ENCODE measurements around the gene DGKG. TPM values are rescaled to one million over a fixed set of nuclear protein-coding genes. Genes with fewer than 3 reads are reported as not detected.

DGKG gene
- total and polyA plus RNA-seq, 3 experiments from 2014 or later = 0.04 to 0.20 TPM; not detected in 1

DNA sequence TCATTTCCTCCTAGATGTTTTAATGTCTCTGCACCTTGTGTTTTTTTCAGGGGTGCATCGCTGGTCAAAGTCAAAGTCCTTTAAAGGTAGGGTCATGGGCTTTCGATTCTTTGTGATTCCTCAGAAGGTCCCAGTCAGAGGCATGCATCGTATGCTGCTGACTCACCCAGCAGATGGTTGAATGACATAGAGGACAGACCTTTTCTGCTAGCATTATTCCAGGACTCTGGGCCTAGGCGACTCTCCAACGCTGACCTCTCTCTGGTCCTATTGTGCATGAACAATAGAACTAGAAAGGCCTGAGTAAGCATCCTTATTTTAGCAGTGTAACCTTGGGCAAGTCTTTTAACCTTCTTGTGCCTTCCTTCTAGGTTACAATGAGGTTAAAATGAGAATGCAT lies 75.9 kb downstream of the DGKG start:
- H3K4me3 Mint-ChIP-seq = no peak overlapping the region
- Histone ChIP-seq H3K27me3 (ENCODE audit: insufficient read depth, low read length, poor library complexity, severe bottlenecking) (no peaks in the 10 kb centered on the region), H3K4me3 (ENCODE audit: low read length) (no peak overlapping the region), H3K4me1 (ENCODE audit: insufficient read depth, low read length) (no peaks in the 10 kb centered on the region), H3K9me3 (ENCODE audit: low read length) (no peaks in the 10 kb centered on the region), H3K36me3 (ENCODE audit: insufficient read depth, low read length) (no peaks in the 10 kb centered on the region), H3K27ac (ENCODE audit: low read depth, low read length) (no peak overlapping the region)
- H3K36me3 Mint-ChIP-seq = no peaks in the 10 kb centered on the region
- H3K9me3 Mint-ChIP-seq = no peaks in the 10 kb centered on the region
- no peaks in the 10 kb centered on the region for H3K4me1 Mint-ChIP-seq
- peaks cover 11 to 29% of the 10 kb centered on the region in 2 donors for H3K27me3 Mint-ChIP-seq
- POLR2A ChIA-PET = no interaction called here
- CTCF ChIA-PET = no interaction called here
- no peak for DNase-seq
- H3K27ac Mint-ChIP-seq = no peak overlapping the region

DNA sequence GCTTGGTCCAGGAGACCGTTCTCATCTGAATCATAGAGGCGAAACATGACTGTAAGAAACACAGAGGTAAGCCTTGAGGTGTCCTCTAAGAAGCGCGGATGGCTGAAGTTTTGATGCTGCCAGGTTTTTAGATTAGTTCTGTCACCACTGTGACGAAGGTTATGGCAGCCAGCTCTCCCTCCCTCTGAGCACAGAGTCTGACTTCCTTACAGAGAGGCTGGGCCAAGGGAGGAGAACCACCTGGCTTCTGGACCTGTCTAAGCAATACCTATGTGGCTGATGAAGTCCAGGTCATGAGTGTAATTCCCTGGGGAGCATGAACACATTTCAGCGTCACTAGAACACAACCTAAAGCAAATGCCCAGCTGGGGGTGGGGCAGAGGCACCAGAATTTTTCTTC lies 77.4 kb downstream of the DGKG start:
- ChIA-PET POLR2A (no interaction called here), CTCF (no interaction called here)
- H3K4me1 ChIP-seq (ENCODE audit: insufficient read depth, low read length) = no peaks in the 10 kb centered on the region
- no peak overlapping the region for H3K4me3 Mint-ChIP-seq
- H3K27me3 Mint-ChIP-seq = peaks cover 8 to 26% of the 10 kb centered on the region in 2 donors
- no peak overlapping the region for H3K4me3 ChIP-seq (ENCODE audit: low read length)
- no peaks in the 10 kb centered on the region for H3K36me3 ChIP-seq (ENCODE audit: insufficient read depth, low read length)
- H3K36me3 Mint-ChIP-seq = no peaks in the 10 kb centered on the region
- DNase-seq = no peak
- H3K27ac Mint-ChIP-seq = no peak overlapping the region
- H3K4me1 Mint-ChIP-seq = no peaks in the 10 kb centered on the region
- no peak overlapping the region for H3K27ac ChIP-seq (ENCODE audit: low read depth, low read length)
- no peaks in the 10 kb centered on the region for H3K9me3 ChIP-seq (ENCODE audit: low read length)
- no peaks in the 10 kb centered on the region for H3K9me3 Mint-ChIP-seq
- no peaks in the 10 kb centered on the region for H3K27me3 ChIP-seq (ENCODE audit: insufficient read depth, low read length, poor library complexity, severe bottlenecking)

DNA sequence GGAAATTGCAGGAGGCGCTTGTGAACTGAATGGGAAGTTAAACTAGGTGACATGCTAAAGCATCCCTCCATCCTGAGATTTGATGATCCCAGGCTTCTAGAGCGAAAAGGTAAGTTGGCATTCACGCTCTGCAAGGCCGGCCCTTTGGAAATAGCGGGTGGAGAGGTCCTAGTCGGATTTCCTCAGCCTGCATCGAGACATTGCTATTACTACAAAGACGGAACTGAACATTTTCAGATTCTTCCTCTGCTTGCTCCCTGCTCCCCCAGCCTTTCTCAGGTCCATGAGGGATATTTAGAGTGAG lies 77.7 kb downstream of the DGKG start:
- Mint-ChIP-seq H3K27me3 (peaks cover 10 to 26% of the 10 kb centered on the region in 2 donors), H3K36me3 (no peaks in the 10 kb centered on the region), H3K4me1 (no peaks in the 10 kb centered on the region), H3K4me3 (no peak overlapping the region), H3K9me3 (no peaks in the 10 kb centered on the region), H3K27ac (no peak overlapping the region)
- H3K4me1 ChIP-seq (ENCODE audit: insufficient read depth, low read length) = no peaks in the 10 kb centered on the region
- H3K27ac ChIP-seq (ENCODE audit: low read depth, low read length) = no peak overlapping the region
- CTCF ChIA-PET = no interaction called here
- DNase-seq = no peak
- POLR2A ChIA-PET = no interaction called here
- H3K4me3 ChIP-seq (ENCODE audit: low read length) = no peak overlapping the region
- no peaks in the 10 kb centered on the region for H3K36me3 ChIP-seq (ENCODE audit: insufficient read depth, low read length)
- no peaks in the 10 kb centered on the region for H3K9me3 ChIP-seq (ENCODE audit: low read length)
- no peaks in the 10 kb centered on the region for H3K27me3 ChIP-seq (ENCODE audit: insufficient read depth, low read length, poor library complexity, severe bottlenecking)

DNA sequence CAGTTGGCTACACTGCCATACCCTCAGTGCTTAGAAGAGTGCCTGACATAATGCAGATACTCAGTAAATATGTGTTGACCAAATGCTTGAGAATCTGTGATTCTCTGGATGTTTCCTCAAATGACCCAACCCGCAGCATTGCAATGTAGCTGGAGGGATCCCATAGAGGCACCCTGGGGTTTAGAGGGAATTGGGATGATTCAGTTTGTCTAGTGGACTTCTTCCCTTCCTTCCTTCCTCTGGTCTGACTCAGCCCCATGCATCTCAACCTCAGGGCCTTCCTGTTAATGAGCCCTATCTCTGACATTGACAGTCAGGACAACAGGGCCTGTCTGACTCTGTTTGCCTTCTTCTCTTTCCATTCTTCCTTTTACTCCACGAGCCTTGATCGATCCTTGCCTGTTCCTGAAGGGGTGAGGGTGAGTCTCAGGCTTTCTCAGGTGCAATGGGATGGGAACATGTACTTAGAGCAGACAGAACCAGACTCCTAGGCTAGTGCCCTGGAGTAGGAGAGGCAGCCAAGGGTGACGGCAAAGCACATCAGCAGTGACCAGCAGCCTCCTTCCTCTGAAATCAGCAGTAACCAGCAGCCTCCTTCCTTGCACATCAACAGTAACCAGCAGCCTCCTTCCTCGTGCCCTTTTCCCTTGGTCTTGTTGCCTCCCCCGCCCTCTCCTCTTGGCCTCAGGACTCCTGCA lies 78.2 kb downstream of the DGKG start:
- Histone ChIP-seq H3K27ac (ENCODE audit: low read depth, low read length) (no peak overlapping the region), H3K4me3 (ENCODE audit: low read length) (no peak overlapping the region), H3K9me3 (ENCODE audit: low read length) (no peaks in the 10 kb centered on the region), H3K4me1 (ENCODE audit: insufficient read depth, low read length) (no peaks in the 10 kb centered on the region), H3K36me3 (ENCODE audit: insufficient read depth, low read length) (no peaks in the 10 kb centered on the region), H3K27me3 (ENCODE audit: insufficient read depth, low read length, poor library complexity, severe bottlenecking) (no peaks in the 10 kb centered on the region)
- Mint-ChIP-seq H3K4me3 (no peak overlapping the region), H3K27me3 (peaks cover 10 to 30% of the 10 kb centered on the region in 2 donors), H3K4me1 (no peaks in the 10 kb centered on the region), H3K9me3 (no peaks in the 10 kb centered on the region), H3K27ac (no peak overlapping the region), H3K36me3 (no peaks in the 10 kb centered on the region)
- no peak for DNase-seq
- ChIA-PET POLR2A (no interaction called here), CTCF (interaction anchor here (1.3 kb wide), 1 partner anchor 24 kb away, joined by 3 read pairs; no protein-coding TSS in a partner anchor)

DNA sequence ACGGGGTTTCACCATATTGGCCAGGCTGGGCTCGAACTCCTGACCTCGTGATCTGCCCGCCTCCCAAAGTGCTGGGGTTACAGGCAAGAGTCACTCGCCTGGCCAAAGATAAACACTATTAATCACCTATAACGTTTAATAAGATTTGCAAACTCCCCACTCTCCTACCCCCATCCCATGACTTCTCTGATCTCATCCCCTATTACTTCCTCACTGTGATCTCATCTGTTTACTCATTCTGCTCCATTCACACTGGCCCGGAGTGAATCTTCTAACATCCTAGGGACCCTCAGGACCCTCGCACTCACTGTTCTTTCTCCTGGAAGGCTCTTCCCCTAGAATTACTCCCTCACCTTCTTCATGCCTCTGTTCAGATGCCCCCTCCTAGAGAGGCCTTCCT lies 78.9 kb downstream of the DGKG start:
- Mint-ChIP-seq H3K36me3 (no peaks in the 10 kb centered on the region), H3K4me1 (no peaks in the 10 kb centered on the region), H3K4me3 (no peak overlapping the region), H3K9me3 (no peaks in the 10 kb centered on the region), H3K27me3 (peaks cover 10 to 32% of the 10 kb centered on the region in 2 donors), H3K27ac (no peak overlapping the region)
- H3K4me1 ChIP-seq (ENCODE audit: insufficient read depth, low read length) = no peaks in the 10 kb centered on the region
- no peaks in the 10 kb centered on the region for H3K36me3 ChIP-seq (ENCODE audit: insufficient read depth, low read length)
- no peak overlapping the region for H3K27ac ChIP-seq (ENCODE audit: low read depth, low read length)
- ChIA-PET POLR2A (no interaction called here), CTCF (interaction anchor here (1.3 kb wide), 1 partner anchor 24 kb away, joined by 3 read pairs; no protein-coding TSS in a partner anchor)
- H3K27me3 ChIP-seq (ENCODE audit: insufficient read depth, low read length, poor library complexity, severe bottlenecking) = no peaks in the 10 kb centered on the region
- H3K9me3 ChIP-seq (ENCODE audit: low read length) = no peaks in the 10 kb centered on the region
- DNase-seq = no peak
- no peak overlapping the region for H3K4me3 ChIP-seq (ENCODE audit: low read length)

DNA sequence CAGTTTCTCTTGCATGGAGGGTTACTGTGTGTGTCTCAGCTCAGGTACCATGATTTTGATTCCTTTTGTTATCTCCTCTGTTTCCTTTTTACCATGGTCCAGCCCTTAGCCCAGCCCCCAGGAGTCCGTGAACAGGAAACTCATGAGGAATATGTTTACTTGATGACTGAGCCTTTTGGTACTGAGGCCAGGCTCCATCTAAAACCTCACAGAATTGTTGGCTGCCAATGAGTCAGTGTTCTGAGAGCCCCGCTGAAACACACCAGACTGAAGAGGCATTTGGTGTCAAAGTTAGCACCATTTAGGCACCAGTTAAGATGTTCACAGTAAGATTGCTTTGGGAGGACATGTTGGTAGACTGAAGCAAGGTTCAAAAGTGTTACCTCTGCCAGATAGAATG lies 80.9 kb downstream of the DGKG start:
- Histone ChIP-seq H3K4me3 (ENCODE audit: low read length) (no peak overlapping the region), H3K9me3 (ENCODE audit: low read length) (no peaks in the 10 kb centered on the region), H3K4me1 (ENCODE audit: insufficient read depth, low read length) (no peaks in the 10 kb centered on the region), H3K27ac (ENCODE audit: low read depth, low read length) (no peak overlapping the region), H3K36me3 (ENCODE audit: insufficient read depth, low read length) (no peaks in the 10 kb centered on the region), H3K27me3 (ENCODE audit: insufficient read depth, low read length, poor library complexity, severe bottlenecking) (no peaks in the 10 kb centered on the region)
- Mint-ChIP-seq H3K9me3 (no peaks in the 10 kb centered on the region), H3K27me3 (peaks cover 11 to 48% of the 10 kb centered on the region in 2 donors), H3K4me1 (no peaks in the 10 kb centered on the region), H3K27ac (no peak overlapping the region), H3K36me3 (no peaks in the 10 kb centered on the region), H3K4me3 (no peak overlapping the region)
- DNase-seq = no peak
- ChIA-PET POLR2A (no interaction called here), CTCF (interaction anchor here (1.4 kb wide), 1 partner anchor 260 kb away, joined by 4 read pairs; no protein-coding TSS in a partner anchor)

DNA sequence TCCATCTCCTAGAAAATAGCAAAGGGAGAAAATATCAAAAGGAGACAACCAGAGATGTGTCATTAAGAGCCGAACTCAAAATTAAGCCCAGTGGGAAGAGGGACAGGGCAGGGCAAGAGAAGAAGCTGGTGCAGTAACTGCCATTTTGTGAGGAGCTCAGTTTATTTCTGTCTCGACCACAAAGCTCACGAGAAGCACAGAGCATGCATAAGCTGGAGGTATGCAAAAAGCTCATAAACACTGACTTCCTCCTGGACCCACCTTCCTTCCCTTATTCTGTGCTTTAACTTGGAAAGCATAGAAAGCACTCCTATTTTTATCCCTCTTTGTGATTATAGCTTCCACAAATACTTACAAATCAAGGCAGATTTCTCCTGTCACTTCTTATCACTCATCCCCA lies 81.3 kb downstream of the DGKG start:
- no peaks in the 10 kb centered on the region for H3K9me3 ChIP-seq (ENCODE audit: low read length)
- CTCF ChIA-PET = interaction anchor here (0.7 to 1.4 kb wide), 2 partner anchors 45 to 260 kb away, joined by 3 to 4 read pairs; no protein-coding TSS in a partner anchor
- Mint-ChIP-seq H3K4me3 (no peak overlapping the region), H3K4me1 (no peaks in the 10 kb centered on the region), H3K36me3 (no peaks in the 10 kb centered on the region), H3K9me3 (no peaks in the 10 kb centered on the region), H3K27ac (peak overlapping the region in 1 of 8 donors; percentile 82), H3K27me3 (peaks cover 7 to 46% of the 10 kb centered on the region in 2 donors)
- POLR2A ChIA-PET = no interaction called here
- no peak overlapping the region for H3K27ac ChIP-seq (ENCODE audit: low read depth, low read length)
- H3K36me3 ChIP-seq (ENCODE audit: insufficient read depth, low read length) = no peaks in the 10 kb centered on the region
- DNase-seq = no peak
- no peaks in the 10 kb centered on the region for H3K27me3 ChIP-seq (ENCODE audit: insufficient read depth, low read length, poor library complexity, severe bottlenecking)
- no peaks in the 10 kb centered on the region for H3K4me1 ChIP-seq (ENCODE audit: insufficient read depth, low read length)
- H3K4me3 ChIP-seq (ENCODE audit: low read length) = no peak overlapping the region

DNA sequence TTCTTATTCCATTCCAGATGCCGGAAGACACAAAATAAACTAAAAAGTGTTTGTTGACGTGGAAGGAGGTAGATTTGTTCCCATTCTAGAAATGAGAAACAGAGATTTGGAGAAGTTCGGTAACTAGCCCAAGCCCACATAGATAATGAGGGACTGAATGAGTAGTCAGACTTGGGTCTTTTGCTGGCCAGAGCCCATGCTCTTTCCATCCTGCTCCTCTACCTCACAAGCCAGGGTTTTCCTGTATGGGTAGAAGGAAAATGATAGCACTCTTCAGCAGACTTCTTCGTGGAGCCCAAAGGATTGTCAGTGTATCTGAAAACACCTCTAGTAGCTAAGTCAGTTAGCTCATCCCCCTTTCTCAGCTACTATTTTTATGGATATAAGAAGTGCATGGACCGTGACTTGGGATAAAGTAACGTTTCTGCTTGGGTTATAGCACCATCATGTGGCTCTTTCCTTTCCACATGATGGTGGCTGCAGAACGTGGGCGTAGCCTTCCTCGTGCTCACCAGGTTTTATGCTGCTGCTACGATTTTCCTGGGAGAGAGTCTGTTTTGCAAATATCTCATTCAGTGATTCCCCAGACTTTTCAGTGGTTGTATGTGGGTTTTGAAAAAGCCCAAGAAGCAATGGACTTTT lies 84.6 kb downstream of the DGKG start:
- H3K27ac Mint-ChIP-seq = no peak overlapping the region
- Histone ChIP-seq H3K9me3 (ENCODE audit: low read length) (no peaks in the 10 kb centered on the region), H3K4me3 (ENCODE audit: low read length) (no peak overlapping the region), H3K27ac (ENCODE audit: low read depth, low read length) (no peak overlapping the region), H3K4me1 (ENCODE audit: insufficient read depth, low read length) (no peaks in the 10 kb centered on the region), H3K36me3 (ENCODE audit: insufficient read depth, low read length) (no peaks in the 10 kb centered on the region), H3K27me3 (ENCODE audit: insufficient read depth, low read length, poor library complexity, severe bottlenecking) (no peaks in the 10 kb centered on the region)
- H3K4me3 Mint-ChIP-seq = no peak overlapping the region
- peaks cover 5 to 35% of the 10 kb centered on the region in 2 donors for H3K27me3 Mint-ChIP-seq
- DNase-seq = no peak
- ChIA-PET POLR2A (no interaction called here), CTCF (interaction anchor here (1.1 to 1.6 kb wide), 3 partner anchors 11 to 183 kb away, joined by 3 to 5 read pairs (median 4); no protein-coding TSS in a partner anchor)
- no peaks in the 10 kb centered on the region for H3K36me3 Mint-ChIP-seq
- H3K4me1 Mint-ChIP-seq = no peaks in the 10 kb centered on the region
- no peaks in the 10 kb centered on the region for H3K9me3 Mint-ChIP-seq

Data from CD8-positive, alpha-beta memory T cell (primary cell).